ENCODE data around the gene PSMD7.
"Not testable (repeated sequence)": the region's sequence is repeated elsewhere in the genome, so short reads cannot be mapped to it uniquely, and the experiment has no call there.

PSMD7 gene

DNA sequence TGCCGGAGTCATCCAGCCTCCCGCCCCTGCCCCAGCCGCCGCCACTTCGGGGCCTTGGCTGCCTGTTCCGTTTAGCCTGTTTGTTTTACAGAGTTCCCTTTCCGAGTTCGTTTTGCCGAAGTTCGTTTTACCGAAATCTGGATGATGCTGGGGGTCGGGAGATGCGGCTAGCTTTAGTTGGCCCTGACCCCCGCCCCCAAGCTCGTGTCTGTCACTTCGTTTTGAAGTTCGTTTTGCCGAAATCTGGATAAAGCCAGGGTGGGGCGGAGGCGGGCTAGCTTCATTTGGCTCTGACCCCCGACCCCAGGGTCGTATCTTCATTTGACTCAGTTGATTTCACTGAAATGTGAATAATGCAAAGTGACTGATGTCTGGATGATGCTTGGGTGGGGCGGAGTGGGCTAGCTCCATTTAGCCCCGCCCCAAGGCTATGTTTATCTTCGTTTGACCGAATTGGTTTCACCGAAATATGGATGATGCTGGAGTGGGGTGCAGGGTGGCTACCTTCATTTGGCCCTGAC lies 591 bp downstream of the PSMD7 start:
- no peak for DNase-seq

DNA sequence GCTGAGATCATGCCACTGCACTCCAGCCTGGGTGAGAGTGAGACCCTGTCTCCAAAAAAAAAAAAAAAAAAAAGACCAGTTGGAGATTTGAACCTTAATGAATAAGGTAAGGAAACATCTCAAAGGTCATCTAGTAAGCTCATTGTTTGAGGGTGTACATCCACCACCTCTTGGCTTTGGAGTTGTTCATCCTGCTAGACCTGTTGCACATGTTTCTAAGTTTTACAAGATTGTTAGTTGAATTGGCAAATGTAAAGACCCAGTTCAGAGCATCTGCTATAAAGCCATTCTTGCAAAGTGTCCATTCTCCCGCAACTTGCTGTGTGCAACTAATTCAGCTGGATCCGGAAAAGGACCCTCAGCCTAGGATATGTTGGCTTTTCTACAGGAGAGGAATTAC lies 1.5 kb downstream of the PSMD7 start:
- DNase-seq = no peak

DNA sequence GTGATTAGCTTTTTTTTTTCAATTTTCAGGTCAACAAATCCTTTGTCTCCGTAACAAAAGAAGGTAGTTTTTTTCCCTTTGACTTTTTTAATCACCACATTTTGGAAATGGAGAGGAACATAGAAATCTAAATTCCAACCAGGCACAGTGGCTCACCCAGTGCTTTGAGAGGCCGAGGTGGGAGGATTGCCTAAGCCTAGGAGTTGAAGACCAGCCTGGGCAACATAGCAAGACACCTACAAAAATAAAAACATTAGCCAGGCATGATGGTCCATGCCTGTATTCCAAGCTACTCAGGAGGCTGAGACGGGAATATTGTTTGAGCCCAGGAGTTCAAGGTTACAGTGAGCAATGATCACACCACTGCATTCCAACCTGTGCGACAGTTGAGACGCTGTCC lies 5.7 kb downstream of the PSMD7 start:
- DNase-seq = no peak

DNA sequence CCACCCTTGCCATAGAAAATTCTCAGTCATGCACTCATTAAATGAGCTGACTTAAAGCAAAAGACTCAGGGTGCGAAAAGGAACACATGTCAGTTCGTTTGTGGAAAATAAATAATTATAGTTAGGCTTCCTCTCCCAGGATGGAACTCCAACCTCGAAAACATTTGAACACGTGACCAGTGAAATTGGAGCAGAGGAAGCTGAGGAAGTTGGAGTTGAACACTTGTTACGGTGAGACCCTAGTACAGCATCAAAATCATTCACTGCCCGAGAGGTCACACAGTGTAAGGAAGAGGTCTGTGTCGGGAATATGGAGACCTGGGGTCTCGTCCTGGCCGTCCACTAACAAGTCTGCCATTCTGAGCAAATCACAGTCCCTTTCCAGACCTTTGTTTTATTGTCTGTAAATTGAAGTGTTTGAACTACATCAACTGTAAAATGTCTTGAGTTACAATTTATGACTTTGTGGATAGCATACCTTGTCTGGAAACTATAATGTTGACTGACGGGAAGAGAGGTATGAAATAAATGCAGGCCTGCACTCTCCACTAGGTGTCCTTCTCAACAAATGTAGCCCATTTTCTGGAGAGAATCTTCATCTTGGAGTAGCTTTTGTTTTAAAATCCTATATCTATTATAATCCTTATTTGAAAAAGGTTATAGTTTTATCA lies 7.7 kb downstream of the PSMD7 start:
- no peak for DNase-seq

DNA sequence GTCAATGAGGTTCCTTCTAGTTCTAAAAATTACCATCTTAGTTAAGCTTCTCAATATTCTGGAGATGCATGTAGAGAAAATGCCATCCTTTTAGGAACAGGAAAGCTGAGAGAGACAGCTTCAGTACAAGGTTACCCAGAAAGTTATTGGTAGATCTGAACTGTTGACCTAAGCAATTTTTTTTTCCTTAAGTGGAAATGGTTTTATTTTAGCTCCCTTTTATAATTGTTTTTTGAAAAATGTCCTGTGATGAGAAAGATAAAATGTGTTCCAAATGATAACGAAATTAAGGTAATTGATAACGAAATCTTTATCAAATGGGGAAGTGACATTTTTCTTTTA lies 8.2 kb downstream of the PSMD7 start:
- no peak for DNase-seq

DNA sequence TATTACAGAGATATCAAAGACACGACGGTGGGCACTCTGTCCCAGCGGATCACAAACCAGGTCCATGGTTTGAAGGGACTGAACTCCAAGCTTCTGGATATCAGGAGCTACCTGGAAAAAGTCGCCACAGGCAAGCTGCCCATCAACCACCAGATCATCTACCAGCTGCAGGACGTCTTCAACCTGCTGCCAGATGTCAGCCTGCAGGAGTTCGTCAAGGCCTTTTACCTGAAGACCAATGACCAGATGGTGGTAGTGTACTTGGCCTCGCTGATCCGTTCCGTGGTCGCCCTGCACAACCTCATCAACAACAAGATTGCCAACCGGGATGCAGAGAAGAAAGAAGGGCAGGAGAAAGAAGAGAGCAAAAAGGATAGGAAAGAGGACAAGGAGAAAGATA lies 8.7 kb downstream of the PSMD7 start:
- DNase-seq = no peak

DNA sequence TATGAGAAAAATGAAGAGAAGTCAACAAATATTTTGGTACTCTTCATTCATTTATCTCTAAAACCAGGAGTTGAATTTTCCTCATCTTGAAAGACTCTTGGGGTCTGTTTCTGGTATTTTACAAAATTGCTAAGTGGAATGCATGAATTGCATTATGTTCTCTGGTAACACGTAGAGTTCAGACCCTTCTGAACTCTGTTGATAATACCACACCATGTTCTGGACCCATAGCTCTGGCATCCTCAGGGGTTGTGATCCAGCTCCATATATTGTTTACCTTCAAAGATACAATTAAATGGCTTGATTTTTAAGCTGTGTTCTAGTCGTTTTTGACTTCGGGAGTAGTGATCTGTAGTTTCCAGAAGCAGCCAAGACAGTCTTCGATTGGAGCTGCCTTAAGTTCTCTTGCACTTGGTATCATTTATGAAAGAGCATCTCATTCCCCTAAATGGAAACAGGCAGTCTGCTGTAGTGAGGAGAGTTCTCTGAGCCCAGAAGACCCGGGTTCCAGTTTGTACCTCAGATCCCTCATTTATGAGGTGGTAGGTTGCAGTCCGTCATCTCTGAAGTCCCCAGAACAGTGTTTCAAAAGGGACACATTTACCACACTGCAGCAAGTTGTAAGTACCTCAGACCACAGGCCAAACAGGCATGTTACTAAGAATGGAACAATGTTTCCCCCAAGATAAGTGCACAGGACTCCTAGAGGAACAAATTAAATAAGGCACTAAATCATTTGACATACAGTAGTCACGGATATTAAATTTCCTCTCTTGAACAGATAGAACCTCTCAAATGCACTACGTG lies 9.6 kb downstream of the PSMD7 start:
- DNase-seq = no peak

DNA sequence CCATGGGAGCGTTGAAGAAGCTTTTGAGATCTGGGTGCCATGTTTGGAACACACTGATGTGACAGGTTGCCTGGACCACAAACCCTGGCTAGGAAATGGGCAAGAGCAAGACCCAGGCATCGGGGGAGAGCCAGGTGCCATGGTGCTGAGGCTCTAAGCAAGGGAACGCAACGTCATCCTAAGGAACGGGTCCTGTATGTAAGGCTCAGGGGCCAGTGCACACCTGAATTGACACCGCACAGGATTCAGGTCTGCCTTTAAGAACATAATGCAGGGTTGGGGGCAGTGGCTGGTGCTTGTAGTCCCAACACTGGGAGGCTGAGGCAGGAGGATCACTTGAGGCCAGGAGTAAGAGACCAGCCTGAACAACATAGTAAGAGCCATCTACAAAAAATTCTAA lies 10.8 kb downstream of the PSMD7 start:
- DNase-seq = no peak

DNA sequence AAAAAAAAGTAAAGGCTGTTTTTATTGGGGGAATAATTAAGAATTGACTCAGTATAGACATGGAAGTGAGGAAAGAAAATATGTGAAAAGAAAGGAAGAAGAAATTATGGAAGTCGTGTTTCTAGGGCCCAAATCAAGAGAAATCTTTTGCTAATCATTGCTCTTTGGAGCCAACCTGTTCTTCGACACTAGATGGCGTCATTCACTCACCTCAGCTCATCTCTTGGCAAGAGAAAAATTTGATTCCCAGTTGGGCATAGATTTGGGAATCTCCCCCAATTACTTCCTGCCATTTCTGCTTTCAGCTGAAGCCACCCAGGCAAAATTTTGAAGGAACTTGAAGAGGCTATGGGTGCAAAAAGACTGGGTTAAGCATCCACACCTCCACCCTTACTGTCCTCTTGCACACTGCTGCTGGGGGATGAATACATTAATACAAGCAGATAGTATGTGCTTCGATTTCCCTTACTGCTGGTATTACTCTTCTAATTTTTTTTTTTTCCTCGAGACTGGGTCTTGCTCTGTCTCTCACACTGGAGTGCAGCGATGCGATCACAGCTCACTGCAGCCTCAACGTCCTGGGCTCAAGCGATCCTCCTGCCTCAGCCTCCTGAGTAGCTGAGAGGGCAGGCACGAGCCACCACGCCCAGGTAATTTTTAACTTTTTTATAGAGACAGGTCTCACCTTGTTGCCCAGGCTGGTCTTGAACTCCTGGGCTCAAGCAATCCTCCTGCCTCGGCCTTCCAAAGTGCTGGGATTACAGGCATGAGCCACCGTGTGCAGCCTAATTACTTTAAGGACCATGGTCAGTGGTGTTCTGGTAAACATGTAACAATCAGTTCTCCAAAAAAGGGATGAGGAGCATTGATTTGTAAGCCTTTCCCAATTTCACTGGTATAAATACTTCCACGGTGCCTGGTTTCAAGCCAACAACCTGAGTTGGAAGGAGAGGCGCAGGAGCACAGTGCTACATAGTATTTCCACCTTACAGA lies 13.5 kb downstream of the PSMD7 start:
- DNase-seq = peak in 1 of 2 experiments; percentile 4

DNA sequence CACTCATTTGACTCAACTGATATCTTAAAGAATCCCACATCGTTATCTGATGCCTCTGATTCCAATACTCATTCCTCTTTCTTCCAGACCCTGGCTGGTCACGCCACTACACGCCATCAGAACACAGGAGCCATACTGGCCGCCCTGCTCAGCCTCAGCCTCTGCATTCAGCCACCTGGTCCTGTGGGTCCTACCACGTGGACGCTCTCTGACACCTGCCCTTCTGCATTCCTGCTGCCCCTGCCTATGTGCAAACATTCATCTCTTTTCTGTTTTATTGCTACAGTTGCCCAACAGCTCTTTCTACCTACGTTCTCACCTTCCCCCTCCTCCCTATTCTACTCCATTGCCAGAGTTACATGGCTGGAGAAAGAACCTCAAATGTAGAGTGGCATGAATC lies 18.4 kb downstream of the PSMD7 start:
- DNase-seq = no peak

DNA sequence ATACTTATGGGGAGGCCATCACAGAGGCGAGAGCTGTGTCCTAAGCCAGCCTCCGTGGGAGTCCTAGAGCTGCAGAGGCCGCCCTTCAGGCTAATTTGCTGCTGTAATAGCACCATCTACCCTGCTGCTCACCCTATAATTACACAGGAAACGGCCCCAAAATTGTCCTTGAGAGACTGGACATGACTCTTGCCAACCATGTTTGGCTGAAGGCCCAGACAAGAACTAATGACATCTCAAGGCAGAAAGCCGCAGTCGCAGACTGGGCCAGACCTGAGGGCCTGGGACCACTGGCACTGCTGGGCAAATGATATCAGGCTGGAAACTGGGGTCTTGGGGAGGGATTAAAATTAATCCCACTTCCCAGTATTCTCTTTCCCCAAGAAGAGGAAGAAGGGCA lies 24.1 kb downstream of the PSMD7 start:
- DNase-seq = peak in 1 of 2 experiments; percentile 8

DNA sequence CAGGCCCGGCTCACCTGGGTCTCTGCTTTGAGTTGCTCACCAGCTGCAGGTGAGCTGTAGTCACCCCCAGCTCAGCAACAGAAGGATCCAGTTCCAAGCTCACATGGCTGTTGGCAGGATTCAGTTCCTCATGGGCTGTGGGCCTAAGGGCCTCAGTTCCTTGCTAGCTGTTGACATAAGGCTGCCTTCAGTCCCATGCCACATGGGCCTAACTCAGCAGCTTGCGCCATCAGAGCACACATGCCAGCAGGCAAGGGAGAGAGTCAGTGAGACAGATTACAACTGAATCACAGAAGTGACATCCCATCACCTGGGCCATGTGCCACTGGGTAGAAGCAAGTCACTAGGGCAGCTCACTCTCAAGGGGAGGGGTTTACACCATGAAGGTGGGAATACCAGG lies 24.7 kb downstream of the PSMD7 start:
- peak in 1 of 2 experiments; percentile 30 for DNase-seq

DNA sequence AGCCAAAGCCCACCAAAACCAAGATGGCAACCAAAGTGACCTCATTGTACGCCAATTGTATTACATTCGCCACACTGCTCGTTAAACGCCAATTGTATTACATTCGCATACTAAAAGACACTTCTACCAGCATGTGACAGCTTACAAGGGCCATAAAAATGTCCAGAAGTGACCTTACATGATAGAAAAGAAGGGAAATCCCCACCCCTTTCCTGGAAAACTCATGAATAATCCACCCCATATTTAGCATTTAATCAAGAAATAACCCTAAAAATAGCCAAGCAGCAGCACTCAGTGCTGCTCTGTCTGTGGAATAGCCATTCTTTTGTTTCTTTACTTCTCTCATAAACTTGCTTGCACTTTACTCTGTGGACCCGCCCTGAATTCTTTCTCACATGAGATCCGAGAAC lies 25.7 kb downstream of the PSMD7 start:
- DNase-seq = no peak

DNA sequence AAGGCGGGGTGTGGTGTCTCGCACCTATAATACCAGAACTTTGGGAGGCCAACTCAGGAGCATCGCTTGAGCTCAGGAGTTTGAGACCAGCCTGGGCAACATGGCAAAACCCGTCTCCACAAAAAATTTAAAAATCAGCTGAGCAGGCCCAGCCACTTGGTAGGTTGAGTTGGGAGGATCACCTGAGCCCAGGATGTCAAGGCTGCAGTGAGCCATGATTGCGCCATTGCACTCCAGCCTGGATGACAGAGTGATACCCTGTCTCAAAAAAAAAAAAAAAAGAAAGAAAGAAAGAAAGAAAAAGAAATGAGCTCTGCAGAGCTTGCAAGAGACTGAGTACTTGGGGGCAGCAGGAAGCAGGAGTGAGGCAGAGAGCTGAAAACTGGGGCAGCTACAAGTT lies 28.2 kb downstream of the PSMD7 start:
- DNase-seq = not testable (repeated sequence)

DNA sequence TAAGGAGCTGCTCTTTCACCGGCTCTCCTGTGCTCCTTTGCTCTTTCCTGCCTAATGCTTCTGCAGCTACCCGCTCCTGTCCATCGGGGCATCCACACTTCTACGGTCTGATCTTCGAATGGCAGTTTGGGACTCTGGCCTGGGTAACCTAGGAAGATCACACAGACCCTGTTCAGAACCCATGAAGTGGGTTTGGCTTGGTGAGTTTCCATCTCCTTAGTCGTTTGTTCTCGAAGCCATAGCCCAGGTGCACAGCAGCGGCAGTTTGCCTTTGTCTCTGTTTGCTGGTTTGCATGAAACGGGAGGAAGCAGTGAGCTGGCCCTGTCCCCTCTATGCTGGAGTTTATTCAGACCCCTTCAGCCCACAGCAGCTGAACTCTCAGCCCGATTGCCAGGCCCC lies 29.0 kb downstream of the PSMD7 start:
- DNase-seq = no peak

DNA sequence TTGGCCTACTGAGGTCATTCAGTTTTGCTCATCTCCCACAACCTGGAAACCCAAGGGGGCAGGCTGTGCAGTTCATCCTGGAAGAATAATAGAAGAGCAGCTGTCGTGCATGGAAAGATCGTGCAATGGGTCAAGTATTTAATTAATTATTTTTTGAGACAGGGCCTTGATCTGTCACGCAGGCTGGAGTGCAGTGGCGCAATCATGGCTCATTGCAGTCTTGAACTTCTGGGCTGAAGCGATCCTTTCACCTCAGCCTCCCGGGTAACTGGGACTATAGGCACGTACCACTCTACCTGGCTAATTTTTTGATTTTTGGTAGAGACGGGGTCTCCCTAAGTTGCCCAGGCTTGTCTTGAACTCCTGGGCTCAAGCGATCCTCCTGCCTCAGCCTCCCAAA lies 31.7 kb downstream of the PSMD7 start:
- not testable (repeated sequence) for DNase-seq

DNA sequence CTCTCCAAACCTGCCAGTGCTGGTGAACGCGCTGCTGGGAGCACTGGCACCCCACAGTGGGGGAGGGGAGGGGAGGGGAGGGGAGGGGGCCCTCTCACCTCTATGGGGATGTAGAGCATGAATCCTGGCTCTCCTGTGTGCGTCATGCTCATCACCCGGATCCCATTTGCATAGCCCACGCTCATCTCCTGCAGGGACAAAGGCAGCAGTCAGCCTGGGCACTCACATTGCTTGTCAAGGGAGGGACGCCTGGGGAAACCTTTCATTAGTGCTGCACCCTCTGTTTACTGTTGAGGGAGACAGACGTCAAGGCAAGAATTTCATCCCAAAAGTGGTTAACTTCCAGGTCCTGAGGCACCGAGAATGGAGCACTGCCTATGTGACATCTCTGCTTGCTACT lies 35.9 kb downstream of the PSMD7 start:
- DNase-seq = not testable (repeated sequence)

DNA sequence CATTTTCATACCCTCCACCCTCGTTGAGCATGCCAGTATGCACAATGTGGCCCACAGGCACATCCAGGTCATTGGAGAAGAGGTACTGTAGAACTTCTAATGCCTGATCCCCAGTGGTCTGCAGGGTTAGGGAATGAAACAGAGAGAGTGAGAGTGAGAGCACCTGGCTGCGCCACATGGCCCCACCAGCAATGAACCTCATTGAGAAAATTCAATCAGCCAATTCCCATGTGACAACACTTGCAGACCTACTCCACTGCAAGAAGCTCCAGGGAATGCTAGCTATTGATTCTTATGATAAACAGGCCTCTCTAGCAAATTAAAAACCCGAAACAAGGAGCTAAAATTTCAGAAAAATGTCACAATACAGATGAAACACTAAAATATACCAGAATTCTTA lies 40.9 kb downstream of the PSMD7 start:
- not testable (repeated sequence) for DNase-seq

DNA sequence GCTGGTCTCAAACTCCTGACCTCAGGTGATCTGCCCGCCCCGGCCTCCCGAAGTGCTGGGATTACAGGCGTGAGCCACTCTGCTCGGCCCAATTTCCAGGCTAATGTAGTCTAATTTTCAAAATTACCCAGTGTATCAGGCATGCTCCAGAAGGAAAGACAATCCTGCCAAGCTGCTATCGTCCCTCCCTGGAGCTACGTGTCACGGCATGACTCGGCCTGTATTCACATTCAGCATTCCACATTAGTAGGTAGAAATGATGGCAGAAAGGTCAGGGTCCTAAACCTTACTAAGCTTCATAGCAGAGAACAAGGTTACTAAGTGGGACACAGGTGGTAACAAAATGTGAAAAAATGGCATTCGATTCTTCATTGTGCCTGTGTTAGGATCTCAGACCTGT lies 42.6 kb downstream of the PSMD7 start:
- not testable (repeated sequence) for DNase-seq

DNA sequence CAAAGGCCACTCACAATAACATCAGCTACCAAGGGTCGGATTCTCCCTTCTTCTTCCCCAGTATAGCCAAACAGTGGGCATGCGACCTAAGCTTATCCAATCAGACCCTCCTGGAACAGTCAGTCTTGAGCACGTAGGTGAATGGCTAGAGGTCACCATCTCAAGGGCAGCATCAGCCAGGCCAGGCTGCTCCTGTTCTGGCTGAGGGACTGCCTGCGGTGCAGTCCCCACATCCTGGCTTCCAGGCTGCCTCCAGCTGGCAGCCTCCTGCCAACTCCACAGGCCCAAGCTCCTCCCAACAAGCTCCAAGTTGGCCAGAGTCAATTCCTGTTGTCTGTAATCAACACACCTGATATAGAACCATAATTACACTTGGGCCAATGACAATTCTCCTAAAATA lies 56.4 kb downstream of the PSMD7 start:
- DNase-seq = not testable (repeated sequence)

All from cerebellar nuclear complex (tissue), 1 donor.